PC-3 (cell line): ENCODE measurements around the gene SP9. TPM values are rescaled to one million over a fixed set of nuclear protein-coding genes. Genes with fewer than 3 reads are reported as not detected.

Source experiments
- ATAC-seq: fragments of 200-7000 bp; cut with Tn5 transposase; 2 replicates; pipeline ENCODE4 v1.9.1; 2020; ENCODE audit warnings: mild to moderate bottlenecking, moderate library complexity
- BruUV-seq: library from RNA; stranded (reverse); fragments of 400-500 nt; replicated peaks from 2 replicates; lab custom pipeline; 2021; lab: Mats Ljungman, UMichigan
- CTCF ChIA-PET: fragments of 300-600 bp; sonication (Branson Sonifier 250); formaldehyde crosslinking; loops from one replicate; lab custom pipeline; 2022; ENCODE audit warnings: antibody characterized with exemption; lab: Charles Lee
- POLR2A ChIA-PET: fragments of 300-600 bp; sonication (Branson Sonifier 250); formaldehyde crosslinking; loops from one replicate; lab custom pipeline; 2022; ENCODE audit warnings: antibody characterized with exemption; ENCODE audit not compliant: unreplicated experiment; lab: Charles Lee
- DNase-seq: peaks from one replicate; pipeline ENCODE4 v3.0.0-alpha.2; 2015
- H2AFZ ChIP-seq: fragments of 300-600 bp; sonication (generic); 2 replicates; pipeline ENCODE4 v1.6.0; 2016; ENCODE audit warnings: antibody characterized with exemption, low read length
- H3F3A ChIP-seq: fragments of 300-600 bp; sonication (generic); one replicate; pipeline ENCODE4 v1.6.0; 2017; ENCODE audit warnings: antibody characterized with exemption, low read length, control low read depth, mild to moderate bottlenecking; ENCODE audit not compliant: unreplicated experiment
- H3K27ac ChIP-seq: fragments of 300-600 bp; sonication (generic); 2 replicates; pipeline ENCODE4 v1.5.1; 2016; ENCODE audit warnings: mild to moderate bottlenecking, low read length
- H3K27me3 ChIP-seq: fragments of 300-600 bp; sonication (generic); 2 replicates; pipeline ENCODE4 v1.6.1; 2016; ENCODE audit warnings: low read length, mixed read lengths
- H3K36me3 ChIP-seq: fragments of 300-600 bp; sonication (generic); 2 replicates; pipeline ENCODE4 v1.6.1; 2016; ENCODE audit warnings: low read depth, mixed run types, low read length, mixed read lengths
- H3K4me1 ChIP-seq: fragments of 300-600 bp; sonication (generic); 2 replicates; pipeline ENCODE4 v1.5.1; 2016; ENCODE audit warnings: low read length; ENCODE audit not compliant: insufficient read depth
- H3K4me2 ChIP-seq: fragments of 300-600 bp; sonication (generic); 2 replicates; pipeline ENCODE4 v1.6.0; 2016; ENCODE audit warnings: low read length
- H3K4me3 ChIP-seq: fragments of 300-600 bp; sonication (generic); 2 replicates; pipeline ENCODE4 v1.5.1; 2016; ENCODE audit warnings: mild to moderate bottlenecking, low read length, mixed read lengths
- H3K79me2 ChIP-seq: fragments of 300-600 bp; sonication (generic); 2 replicates; pipeline ENCODE4 v1.6.1; 2017; ENCODE audit warnings: low read length, mixed read lengths
- H3K9ac ChIP-seq: fragments of 300-600 bp; sonication (generic); 2 replicates; pipeline ENCODE4 v1.6.0; 2016; ENCODE audit warnings: mild to moderate bottlenecking, low read length
- H3K9me2 ChIP-seq: fragments of 300-600 bp; sonication (generic); replicated peaks from 2 replicates; pipeline ENCODE4 v1.6.1; 2016; ENCODE audit warnings: mixed run types, low read length, mixed read lengths
- H3K9me3 ChIP-seq: fragments of 300-600 bp; sonication (generic); 2 replicates; pipeline ENCODE4 v1.6.1; 2016; ENCODE audit warnings: low read length, mixed read lengths
- H4K20me1 ChIP-seq: fragments of 300-600 bp; sonication (generic); 2 replicates; pipeline ENCODE4 v1.6.1; 2016; ENCODE audit warnings: low read length, mixed read lengths
- CTCF ChIP-seq: fragments of 300-600 bp; sonication (generic); conservative IDR thresholded peaks from 2 replicates; pipeline ENCODE4 v1.5.1; 2017; ENCODE audit warnings: antibody characterized with exemption, low read depth, mild to moderate bottlenecking, low read length
- EZH2 ChIP-seq: fragments of 300-600 bp; sonication (generic); IDR thresholded peaks from one replicate; pipeline ENCODE4 v1.6.1; 2017; ENCODE audit warnings: antibody characterized with exemption, mild to moderate bottlenecking, low read length; ENCODE audit not compliant: unreplicated experiment
- EZH2phosphoT487 ChIP-seq: fragments of 300-600 bp; sonication (generic); IDR thresholded peaks from 2 replicates; pipeline ENCODE4 v1.6.1; 2018; ENCODE audit warnings: mild to moderate bottlenecking, antibody characterized with exemption, low read length, borderline replicate concordance
- intact Hi-C: fragments of 100-400 bp; cut with micrococcal nuclease; formaldehyde crosslinking; loops from 2 replicates; pipeline ENCODE4 v1.9.0; 2023
- total RNA-seq: library from RNA; depleted of rRNA; stranded (reverse); fragments of >200 nt; gene quantifications from 2 replicates; pipeline ENCODE4 v1.2.3, GENCODE V29; 2014

The SP9 gene
- total RNA-seq, 1 experiment from 2014 or later: not detected

GRCh38 chr2:174322746-174323145, 12.0 kb upstream of the SP9 start:
- no peak overlapping the region for H2AFZ ChIP-seq
- no peak for ATAC-seq
- no peak overlapping the region for H3K4me3 ChIP-seq
- no peaks in the 10 kb centered on the region for H3K4me1 ChIP-seq
- H3F3A ChIP-seq: no peaks in the 10 kb centered on the region
- no peak for TF ChIP-seq EZH2
- TF ChIP-seq EZH2phosphoT487: no peak
- TF ChIP-seq CTCF: no peak
- ChIA-PET CTCF (no interaction called here), POLR2A (no interaction called here)
- DNase-seq: no peak
- no peaks in the 10 kb centered on the region for H3K9me3 ChIP-seq
- no peak overlapping the region for H3K9ac ChIP-seq
- H3K27me3 ChIP-seq: no peaks in the 10 kb centered on the region
- H3K27ac ChIP-seq: no peak overlapping the region
- intact Hi-C loops: no loop called here
- H3K4me2 ChIP-seq: no peak overlapping the region
- no peaks in the 10 kb centered on the region for H4K20me1 ChIP-seq
- no peaks in the 10 kb centered on the region for H3K9me2 ChIP-seq
- H3K79me2 ChIP-seq: no peaks in the 10 kb centered on the region
- H3K36me3 ChIP-seq: no peaks in the 10 kb centered on the region
- BruUV-seq: no TSS peak

GRCh38 chr2:174324530-174324929, 10.2 kb upstream of the SP9 start:
- no peak for TF ChIP-seq CTCF
- no peak for TF ChIP-seq EZH2phosphoT487
- TF ChIP-seq EZH2: no peak
- Histone ChIP-seq H3K9ac (no peak overlapping the region), H4K20me1 (no peaks in the 10 kb centered on the region), H3K9me2 (no peaks in the 10 kb centered on the region), H3K36me3 (no peaks in the 10 kb centered on the region), H3K9me3 (no peaks in the 10 kb centered on the region), H3K4me1 (no peaks in the 10 kb centered on the region), H3K79me2 (no peaks in the 10 kb centered on the region), H3K4me3 (no peak overlapping the region), H2AFZ (no peak overlapping the region), H3K27ac (no peak overlapping the region), H3K27me3 (no peaks in the 10 kb centered on the region), H3F3A (no peaks in the 10 kb centered on the region), H3K4me2 (no peak overlapping the region)
- intact Hi-C loops: no loop called here
- BruUV-seq: no TSS peak
- DNase-seq (no peak), ATAC-seq (no peak)
- ChIA-PET CTCF (no interaction called here), POLR2A (no interaction called here)

- Histone ChIP-seq H3F3A (no peaks in the 10 kb centered on the region), H3K4me3 (no peak overlapping the region), H3K36me3 (no peaks in the 10 kb centered on the region), H3K9ac (no peak overlapping the region), H2AFZ (no peak overlapping the region), H3K79me2 (no peaks in the 10 kb centered on the region), H4K20me1 (no peaks in the 10 kb centered on the region), H3K4me1 (no peaks in the 10 kb centered on the region), H3K9me3 (no peaks in the 10 kb centered on the region), H3K9me2 (no peaks in the 10 kb centered on the region), H3K27ac (no peak overlapping the region), H3K27me3 (no peaks in the 10 kb centered on the region), H3K4me2 (no peak overlapping the region)
- TF ChIP-seq CTCF (no peak), EZH2 (no peak), EZH2phosphoT487 (no peak)
- DNase-seq: no peak
- no TSS peak for BruUV-seq
- no peak for ATAC-seq
- ChIA-PET CTCF (no interaction called here), POLR2A (no interaction called here)
- intact Hi-C loops: no loop called here
Measured at GRCh38 chr2:174325373-174326160, 9.2 kb upstream of the SP9 start.
